H1 (cell line): ENCODE results near the gene TPH2. TPM values are rescaled to one million over a fixed set of nuclear protein-coding genes. Genes with fewer than 3 reads are reported as not detected.

Source experiments
- CTCF ChIA-PET: fragments of 300-600 bp; sonication (Branson Sonifier 250); formaldehyde crosslinking; loops from one replicate; lab custom pipeline; 2021; ENCODE audit not compliant: partially characterized antibody; lab: Charles Lee
- POLR2A ChIA-PET: fragments of 300-600 bp; sonication (Branson Sonifier 250); formaldehyde crosslinking; loops from one replicate; lab custom pipeline; 2021; ENCODE audit warnings: inconsistent platforms; ENCODE audit not compliant: partially characterized antibody; lab: Charles Lee
- DNase-seq, 2 experiments: peaks; one replicate each; pipeline versions ENCODE4 v3.0.0 to v3.0.0-alpha.2; 2010 to 2022; ENCODE audit warnings: low spot score in 2 of 2, low read depth in 1 of 2, mixed read lengths in 1 of 2
- FAIRE-seq: peaks from 2 replicates; lab custom pipeline; 2011; peaks lifted over from hg19 to GRCh38; lab: Jason Lieb, UNC
- H2AFZ ChIP-seq: 2 replicates; pipeline ENCODE4 v1.8.1; 2012; ENCODE audit warnings: low read length, inconsistent platforms
- H2AK5ac ChIP-seq: 2 replicates; pipeline ENCODE4 v1.6.1; 2013; ENCODE audit warnings: low read depth, low read length
- H2BK120ac ChIP-seq: replicated peaks from 2 replicates; pipeline ENCODE3; 2013; ENCODE audit warnings: low read depth, low read length, inconsistent platforms
- H2BK12ac ChIP-seq: 2 replicates; pipeline ENCODE4 v1.6.1; 2013; ENCODE audit warnings: low read depth, low read length
- H2BK15ac ChIP-seq: 2 replicates; pipeline ENCODE4 v1.6.1; 2013; ENCODE audit warnings: low read length
- H2BK20ac ChIP-seq: 2 replicates; pipeline ENCODE4 v1.6.1; 2013; ENCODE audit warnings: low read length
- H2BK5ac ChIP-seq: 2 replicates; pipeline ENCODE4 v1.6.1; 2013; ENCODE audit warnings: low read depth, low read length
- H3K14ac ChIP-seq: 2 replicates; pipeline ENCODE4 v1.6.1; 2013; ENCODE audit warnings: inconsistent platforms; ENCODE audit not compliant: insufficient read length
- H3K18ac ChIP-seq: 2 replicates; pipeline ENCODE4 v1.6.1; 2013; ENCODE audit warnings: low read length; ENCODE audit errors: extremely low read depth
- H3K23ac ChIP-seq: 2 replicates; pipeline ENCODE4 v1.6.1; 2013; ENCODE audit warnings: inconsistent platforms; ENCODE audit not compliant: insufficient read length
- H3K23me2 ChIP-seq: 2 replicates; pipeline ENCODE4 v1.6.1; 2013; ENCODE audit warnings: low read depth, low read length
- H3K27ac ChIP-seq: 2 replicates; pipeline ENCODE4 v1.6.1; 2011; ENCODE audit warnings: low read depth, low read length, inconsistent platforms
- H3K27me3 ChIP-seq, 4 experiments: replicated peaks in 1 of 4; 1 replicate in 1 of 4; 2 replicates in 3 of 4; pipeline versions ENCODE4 v1.6.1 to v1.8.1; 2011 to 2013; ENCODE audit warnings: low read length in 3 of 4, mild to moderate bottlenecking in 3 of 4, inconsistent platforms in 2 of 4, mixed read lengths in 2 of 4, moderate library complexity in 1 of 4; ENCODE audit not compliant: control insufficient read depth in 3 of 4, insufficient read depth in 3 of 4; ENCODE audit errors: extremely low read depth in 1 of 4
- H3K36me3 ChIP-seq, 4 experiments: 2 replicates each; pipeline versions ENCODE4 v1.6.1 to v1.8.1; 2011 to 2013; ENCODE audit warnings: mild to moderate bottlenecking in 4 of 4, low read length in 3 of 4, moderate library complexity in 2 of 4, control low read depth in 1 of 4, inconsistent platforms in 1 of 4; ENCODE audit not compliant: insufficient read depth in 4 of 4, control insufficient read depth in 2 of 4
- H3K4ac ChIP-seq: replicated peaks from 2 replicates; pipeline ENCODE3; 2013; ENCODE audit warnings: low read length, low read depth, mixed read lengths, inconsistent platforms; ENCODE audit not compliant: insufficient read length
- H3K4me1 ChIP-seq, 4 experiments: replicated peaks in 1 of 4; 1 replicate in 1 of 4; 2 replicates in 3 of 4; pipeline versions ENCODE4 v1.6.1 to v1.8.1; 2011 to 2013; ENCODE audit warnings: low read length in 3 of 4, inconsistent platforms in 2 of 4, mixed read lengths in 1 of 4; ENCODE audit not compliant: insufficient read depth in 4 of 4, control insufficient read depth in 3 of 4
- H3K4me2 ChIP-seq, 2 experiments: 2 replicates each; pipeline versions ENCODE4 v1.6.1 to v1.8.1; 2011 to 2013; ENCODE audit warnings: low read depth in 2 of 2, low read length in 2 of 2, control low read depth in 1 of 2, inconsistent platforms in 1 of 2, mild to moderate bottlenecking in 1 of 2; ENCODE audit not compliant: insufficient read depth in 1 of 2
- H3K4me3 ChIP-seq, 4 experiments: fragments of 200-600, 300-600 bp in 1 of 4; sonication (generic), shearing (Covaris generic), sonication (Bioruptor Twin) in 1 of 4; 2 replicates each; pipeline versions ENCODE4 v1.5.1 to v1.8.1; 2011 to 2016; ENCODE audit warnings: low read length in 4 of 4, low read depth in 3 of 4, control low read depth in 2 of 4, inconsistent platforms in 2 of 4, mild to moderate bottlenecking in 2 of 4, mixed read lengths in 1 of 4, moderate library complexity in 1 of 4; ENCODE audit not compliant: insufficient read depth in 2 of 4; ENCODE audit errors: extremely low read depth in 1 of 4
- H3K56ac ChIP-seq: replicated peaks from 2 replicates; pipeline ENCODE3; 2013; ENCODE audit warnings: low read depth, mild to moderate bottlenecking, mixed read lengths, low read length, inconsistent platforms; ENCODE audit not compliant: insufficient read length
- H3K79me1 ChIP-seq: 2 replicates; pipeline ENCODE4 v1.6.1; 2013; ENCODE audit warnings: low read depth, low read length, control low read depth
- H3K79me2 ChIP-seq, 2 experiments: 2 replicates each; pipeline versions ENCODE4 v1.6.1 to v1.8.1; 2012 to 2013; ENCODE audit warnings: low read length in 2 of 2, mild to moderate bottlenecking in 2 of 2, inconsistent platforms in 1 of 2; ENCODE audit not compliant: insufficient read depth in 2 of 2, control insufficient read depth in 1 of 2
- H3K9ac ChIP-seq, 4 experiments: replicated peaks in 1 of 4; 1 replicate in 1 of 4; 2 replicates in 3 of 4; pipeline versions ENCODE4 v1.6.1 to v1.8.1; 2011 to 2013; ENCODE audit warnings: low read depth in 3 of 4, low read length in 3 of 4, control low read depth in 2 of 4, mild to moderate bottlenecking in 2 of 4, moderate library complexity in 2 of 4, inconsistent platforms in 1 of 4; ENCODE audit errors: extremely low read depth in 1 of 4
- H3K9me3 ChIP-seq, 2 experiments: 2 replicates each; pipeline versions ENCODE4 v1.6.1 to v1.8.1; 2012 to 2013; ENCODE audit warnings: mild to moderate bottlenecking in 2 of 2, moderate library complexity in 2 of 2, control low read depth in 1 of 2, inconsistent platforms in 1 of 2, low read depth in 1 of 2, low read length in 1 of 2, mixed read lengths in 1 of 2; ENCODE audit not compliant: insufficient read depth in 2 of 2
- H4K20me1 ChIP-seq, 2 experiments: replicated peaks in 1 of 2; 2 replicates each; pipeline versions ENCODE3 to v1.8.1; 2011 to 2013; ENCODE audit warnings: inconsistent platforms in 2 of 2, low read length in 2 of 2, mild to moderate bottlenecking in 1 of 2; ENCODE audit not compliant: insufficient read depth in 2 of 2, control insufficient read depth in 1 of 2
- H4K5ac ChIP-seq: 2 replicates; pipeline ENCODE4 v1.6.1; 2013; ENCODE audit warnings: low read length, low read depth, mixed read lengths, inconsistent platforms; ENCODE audit not compliant: insufficient read length
- H4K8ac ChIP-seq: 2 replicates; pipeline ENCODE4 v1.8.0; 2013; ENCODE audit warnings: mild to moderate bottlenecking, moderate library complexity, low read length, inconsistent platforms; ENCODE audit not compliant: insufficient read depth; ENCODE audit errors: extremely low read depth
- H4K91ac ChIP-seq: replicated peaks from 2 replicates; pipeline ENCODE3; 2013; ENCODE audit warnings: low read length, mixed read lengths, inconsistent platforms; ENCODE audit not compliant: insufficient read length
- ASH2L ChIP-seq: fragments of 200-600, 300-600 bp; sonication (generic); IDR thresholded peaks from one replicate; pipeline ENCODE4 v1.7.1; 2017; ENCODE audit warnings: low read length
- CREB1 ChIP-seq: IDR thresholded peaks from 2 replicates; pipeline ENCODE4 v1.6.1; 2012; ENCODE audit warnings: inconsistent platforms
- EZH2 ChIP-seq: fragments of 200-600 bp; sonication (generic); IDR thresholded peaks from 2 replicates; pipeline ENCODE4 v1.7.1; 2012; ENCODE audit warnings: low read depth, mild to moderate bottlenecking, moderate library complexity, low read length, inconsistent platforms; ENCODE audit not compliant: severe bottlenecking
- HDAC2 ChIP-seq, 2 experiments: fragments of 300-600 bp in 1 of 2; sonication (generic) in 1 of 2; IDR thresholded peaks; 2 replicates each; pipeline ENCODE4 v1.6.1; 2011 to 2012; ENCODE audit warnings: low read depth in 2 of 2, low read length in 2 of 2, mild to moderate bottlenecking in 2 of 2, moderate library complexity in 2 of 2, borderline replicate concordance in 1 of 2, inconsistent platforms in 1 of 2
- KDM5A ChIP-seq: fragments of 200-600 bp; IDR thresholded peaks from 2 replicates; pipeline ENCODE4 v1.7.1; 2012; ENCODE audit warnings: mild to moderate bottlenecking, low read length, inconsistent platforms, mixed read lengths
- NANOG ChIP-seq: IDR thresholded peaks from 2 replicates; pipeline ENCODE4 v1.6.1; 2011; ENCODE audit warnings: low read length, low read depth, mild to moderate bottlenecking, inconsistent platforms; ENCODE audit not compliant: insufficient read depth, poor library complexity, severe bottlenecking
- PHF8 ChIP-seq: fragments of 200-600 bp; sonication (generic); conservative IDR thresholded peaks from 2 replicates; pipeline ENCODE4 v1.7.1; 2012; ENCODE audit warnings: low read depth, mild to moderate bottlenecking, inconsistent platforms, low read length, moderate library complexity
- POLR2A ChIP-seq, 2 experiments: IDR thresholded peaks; 1 replicate in 1 of 2; 2 replicates in 1 of 2; pipeline ENCODE4 v1.6.1; 2011; ENCODE audit warnings: low read depth in 2 of 2, low read length in 2 of 2, mild to moderate bottlenecking in 2 of 2; ENCODE audit errors: control extremely low read depth in 1 of 2
- RXRA ChIP-seq: IDR thresholded peaks from 2 replicates; pipeline ENCODE4 v1.6.1; 2011; ENCODE audit warnings: low read depth, mild to moderate bottlenecking, low read length, moderate library complexity; ENCODE audit not compliant: insufficient read depth
- WGBS, 2 experiments: shearing (Covaris generic) in 1 of 2; methylation state at CpG; one replicate each; pipeline versions ENCODE4 v1.1.6 to v1.1.7; 2013 to 2015; ENCODE audit warnings: low lambda C conversion rate in 2 of 2, mixed read lengths in 2 of 2, inconsistent platforms in 1 of 2, low coverage in 1 of 2, missing lambda C conversion rate in 1 of 2; ENCODE audit not compliant: insufficient replicate concordance in 2 of 2, insufficient coverage in 1 of 2, insufficient read length in 1 of 2; ENCODE audit errors: extremely low coverage in 1 of 2, missing lambda C conversion rate in 1 of 2; 5-methylcytosine and 5-hydroxymethylcytosine counted together
- polyA plus RNA-seq, 7 experiments: library from polyadenylated mRNA; depleted of rRNA in 3 of 7; stranded (reverse) in 5 of 7; unstranded in 2 of 7; fragments of >200 nt in 5 of 7; fragments of 200-250 nt in 2 of 7; gene quantifications; 1 replicate in 5 of 7; 2 replicates in 1 of 7; 4 replicates in 1 of 7; pipeline versions ENCODE4 v1.2.1 to v1.2.3, GENCODE V29; 2011 to 2013; ENCODE audit warnings: missing spikeins in 2 of 7, mixed read lengths in 2 of 7
- total RNA-seq: library from RNA; stranded (reverse); fragmentation: NEBNext Ultra II Directional; extraction: Animal tissue kit (Norgen Biotek cat#: 25700); gene quantifications from 2 replicates; pipeline ENCODE4 v1.2.1, GENCODE V29; 2021
- TF ChIP-seq, protein P1 (sequence below): IDR thresholded peaks from 2 replicates; pipeline ENCODE4 v1.6.1; 2012; ENCODE audit warnings: inconsistent platforms

The TPH2 gene
- total and polyA plus RNA-seq, 2 of the 8 experiments (the other 6 are each of a cell fraction or from before 2014, with no cell fraction given) = 0.57 to 1.1 TPM

DNA sequence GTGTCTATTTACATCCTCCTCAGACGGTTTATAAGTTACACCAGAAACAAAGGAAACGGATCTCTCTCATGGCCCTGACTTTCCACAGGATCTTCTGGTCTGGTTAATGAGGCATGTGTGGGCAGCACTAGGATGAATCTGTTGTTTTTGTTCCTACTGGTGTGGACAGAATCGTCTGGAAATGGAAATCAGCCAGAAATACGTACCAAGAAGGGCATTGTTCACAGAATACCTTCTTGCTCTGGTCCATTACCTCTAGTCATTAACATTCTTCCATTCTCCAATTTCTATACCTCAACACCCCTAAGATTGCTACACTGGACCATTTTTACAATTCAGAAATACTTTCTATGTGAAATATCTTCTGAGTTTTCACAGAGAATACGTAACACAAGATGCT is 86.0 kb downstream of the TPH2 start:
- H3K36me3 ChIP-seq = no peaks in the 10 kb centered on the region
- H3K27me3 ChIP-seq = no peaks in the 10 kb centered on the region
- ChIA-PET POLR2A (no interaction called here), CTCF (interaction anchor here (0.6 to 2.5 kb wide), 5 partner anchors 8 to 137 kb away, joined by 4 to 9 read pairs (median 5); no protein-coding TSS in a partner anchor)
- no peak overlapping the region for H3K56ac ChIP-seq
- H3K4me3 ChIP-seq = no peak overlapping the region
- H4K8ac ChIP-seq = no peak overlapping the region
- TF ChIP-seq EZH2 = no peak
- no peak for TF ChIP-seq POLR2A (IDR thresholded peaks at IDR 0.05; ENCODE audit: control extremely low read depth in 1 of 2, low read depth in 2 of 2, low read length in 2 of 2)
- no peak for TF ChIP-seq ASH2L
- TF ChIP-seq HDAC2 (IDR thresholded peaks at IDR 0.05; ENCODE audit: borderline replicate concordance in 1 of 2, low read depth in 2 of 2, low read length in 2 of 2) = no peak
- TF ChIP-seq NANOG = no peak
- TF ChIP-seq, protein P1, sequence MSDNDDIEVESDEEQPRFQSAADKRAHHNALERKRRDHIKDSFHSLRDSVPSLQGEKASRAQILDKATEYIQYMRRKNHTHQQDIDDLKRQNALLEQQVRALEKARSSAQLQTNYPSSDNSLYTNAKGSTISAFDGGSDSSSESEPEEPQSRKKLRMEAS = no peak
- TF ChIP-seq KDM5A = no peak
- TF ChIP-seq PHF8 = no peak
- TF ChIP-seq RXRA = no peak
- no peak for TF ChIP-seq CREB1
- no peak overlapping the region for H2BK5ac ChIP-seq
- 86% methylated on average over 5 of the region's 5 CpGs; no CpG with 5 or more reads in 1 of the 2 experiments for WGBS, 2 experiments
- no peak overlapping the region for H4K91ac ChIP-seq
- no peak overlapping the region for H3K27ac ChIP-seq
- no peak overlapping the region for H2BK15ac ChIP-seq
- H3K4ac ChIP-seq = no peak overlapping the region
- FAIRE-seq (no peak), DNase-seq (no peak)
- no peak overlapping the region for H2BK12ac ChIP-seq
- H4K20me1 ChIP-seq = no peaks in the 10 kb centered on the region
- no peak overlapping the region for H3K18ac ChIP-seq
- H2AK5ac ChIP-seq = no peak overlapping the region
- H3K4me2 ChIP-seq = no peak overlapping the region
- no peak overlapping the region for H2AFZ ChIP-seq
- H4K5ac ChIP-seq = no peak overlapping the region
- no peaks in the 10 kb centered on the region for H3K4me1 ChIP-seq
- H3K79me2 ChIP-seq = no peaks in the 10 kb centered on the region
- H3K9me3 ChIP-seq = no peaks in the 10 kb centered on the region
- H3K9ac ChIP-seq = no peak overlapping the region
- no peak overlapping the region for H2BK20ac ChIP-seq
- no peak overlapping the region for H3K14ac ChIP-seq
- no peaks in the 10 kb centered on the region for H3K79me1 ChIP-seq
- no peaks in the 10 kb centered on the region; the same call in 1 of the 2 replicates for H3K23me2 ChIP-seq
- no peak overlapping the region for H2BK120ac ChIP-seq
- no peak overlapping the region for H3K23ac ChIP-seq
